NCI-H524 (cell line): ENCODE data around the gene HRC.

ENCODE experiments used
- DNase-seq, 2 experiments: peaks; one replicate each; lab custom pipeline; 2025; lab: John Stamatoyannopoulos, UW

HRC gene

DNA sequence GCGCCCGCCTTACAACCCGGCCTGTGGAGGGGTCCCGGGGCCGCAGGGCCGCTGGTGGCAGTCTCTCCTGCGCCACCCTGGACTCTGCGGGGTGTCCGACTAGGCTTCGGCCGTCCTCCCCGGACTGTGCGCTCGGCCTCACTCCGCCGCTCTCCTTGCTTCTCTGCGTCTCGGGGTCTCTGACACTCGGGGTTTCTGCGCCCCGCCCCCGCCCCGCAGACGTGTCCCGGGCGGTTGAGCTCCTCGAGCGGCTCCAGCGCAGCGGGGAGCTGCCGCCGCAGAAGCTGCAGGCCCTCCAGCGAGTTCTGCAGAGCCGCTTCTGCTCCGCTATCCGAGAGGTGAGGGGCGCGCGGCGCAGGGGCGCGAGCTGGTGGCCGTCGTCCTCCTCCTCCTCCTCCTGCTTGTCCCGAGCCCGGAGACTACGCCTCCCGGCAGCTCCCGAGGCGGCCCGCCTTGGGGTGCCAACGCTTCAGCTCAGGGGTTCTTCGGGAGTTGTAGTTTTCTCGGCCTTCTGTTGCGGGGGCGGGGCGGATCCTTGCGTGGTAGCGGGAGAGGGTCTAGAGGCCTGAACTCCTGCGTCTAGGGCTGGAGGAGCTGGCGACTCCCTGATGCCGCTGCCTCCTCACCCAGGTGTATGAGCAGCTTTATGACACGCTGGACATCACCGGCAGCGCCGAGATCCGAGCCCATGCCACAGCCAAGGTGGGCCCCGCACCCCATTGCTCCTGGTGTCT is 40.4 kb downstream of the HRC start:
- peak; percentile 30 to 80 for DNase-seq

DNA sequence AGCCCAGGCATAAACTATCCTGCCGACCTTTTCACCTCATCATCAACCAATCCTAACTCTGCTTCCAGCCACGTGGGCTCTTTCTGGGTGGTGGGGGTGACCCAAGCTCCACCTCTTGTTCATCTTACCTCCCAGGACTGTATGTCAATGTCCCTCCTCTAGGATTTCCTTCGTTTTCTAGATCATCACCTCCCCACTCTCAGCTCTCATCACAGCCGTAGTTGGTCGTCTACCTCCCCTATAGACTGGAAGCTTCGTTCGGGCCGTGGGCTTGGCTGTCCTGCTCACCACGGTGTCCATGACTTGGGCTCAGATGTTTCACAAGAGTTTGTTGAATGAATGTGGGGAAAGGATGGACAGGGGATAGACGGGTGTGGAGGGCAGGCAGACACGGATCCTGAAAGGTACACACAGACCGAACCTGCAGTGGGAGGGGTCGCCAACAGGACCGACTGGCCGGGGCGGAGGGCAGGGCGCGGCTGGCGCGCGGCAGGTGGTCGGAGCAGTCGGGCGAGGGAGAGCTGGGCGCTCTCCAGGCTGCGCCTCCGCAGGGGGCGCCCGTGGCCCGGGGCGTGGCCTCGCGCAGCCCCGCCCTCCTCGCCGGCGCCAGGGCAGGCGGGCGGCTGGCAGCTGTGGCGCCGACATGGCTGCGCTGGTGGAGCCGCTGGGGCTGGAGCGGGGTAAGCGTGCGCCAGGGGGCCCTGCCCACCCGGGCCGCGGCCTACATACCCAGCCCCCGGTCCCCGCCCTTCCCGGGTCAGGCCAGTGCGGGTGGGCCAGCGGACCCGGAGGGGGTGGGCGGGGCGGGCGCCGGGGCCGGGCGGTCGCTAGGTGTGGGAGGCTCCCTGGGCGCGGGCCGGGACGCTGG is 41.2 kb downstream of the HRC start, which contains the start of gene LIN7B:
Gene LIN7B, plus strand, starts transcription at position 609 of the 868 bp plus-strand sequence. Its CDS starts 35 bp downstream, at position 644.
- DNase-seq = peak; percentile 59 to 88

DNA sequence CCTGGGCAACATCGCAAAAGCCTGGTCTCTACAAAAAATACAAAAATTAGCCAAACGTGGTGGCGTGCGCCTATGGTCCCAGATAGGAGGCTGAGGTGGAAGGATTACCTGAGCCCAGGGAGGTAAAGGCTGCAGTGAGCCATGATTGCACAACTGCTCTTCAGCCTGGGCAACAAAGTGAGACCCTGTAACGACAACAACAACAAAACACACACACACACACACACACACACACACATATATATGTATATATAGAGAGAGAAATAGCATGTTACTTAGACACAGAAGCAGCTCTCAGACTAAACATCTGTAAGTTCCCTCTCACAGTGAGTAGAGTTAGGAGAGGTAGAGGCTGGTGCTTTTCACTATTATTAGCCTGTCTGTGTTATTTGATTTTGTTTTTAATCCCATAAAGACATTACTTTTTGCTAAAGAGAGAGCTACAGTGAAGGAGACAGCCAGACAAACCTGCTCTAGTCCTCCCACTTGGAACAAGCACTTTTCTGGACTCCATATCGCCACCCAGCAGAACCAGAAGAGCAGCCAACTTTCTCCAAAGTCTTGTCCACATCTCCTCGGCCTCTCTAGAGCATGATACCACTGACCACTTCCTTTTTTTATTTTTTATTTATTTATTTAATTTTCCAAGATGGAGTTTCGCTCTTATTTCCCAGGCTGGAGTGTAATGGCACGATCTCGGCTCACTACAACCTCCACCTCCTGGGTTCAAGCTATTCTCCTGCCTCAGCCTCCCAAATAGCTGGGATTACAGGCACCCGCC is 43.8 kb downstream of the HRC start:
- DNase-seq = no peak

DNA sequence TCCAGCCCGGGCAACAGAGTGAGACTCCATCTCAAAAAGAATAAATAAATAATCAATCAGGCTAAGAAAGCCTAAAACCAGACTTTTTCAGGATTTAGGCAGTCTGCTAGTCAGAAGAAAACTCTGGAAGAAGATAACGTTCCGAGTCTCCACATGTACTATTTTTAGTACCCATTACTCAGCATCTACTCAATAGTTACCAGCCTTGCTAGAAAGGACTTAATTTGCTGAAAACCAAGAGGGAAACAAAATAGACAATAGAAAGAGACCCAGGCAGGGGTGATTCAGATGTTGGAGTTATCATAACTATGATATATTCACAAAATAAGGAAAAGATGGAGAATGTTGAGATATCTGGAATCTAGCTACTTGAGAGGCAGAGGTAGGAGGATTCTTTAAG is 44.6 kb downstream of the HRC start:
- no peak for DNase-seq

DNA sequence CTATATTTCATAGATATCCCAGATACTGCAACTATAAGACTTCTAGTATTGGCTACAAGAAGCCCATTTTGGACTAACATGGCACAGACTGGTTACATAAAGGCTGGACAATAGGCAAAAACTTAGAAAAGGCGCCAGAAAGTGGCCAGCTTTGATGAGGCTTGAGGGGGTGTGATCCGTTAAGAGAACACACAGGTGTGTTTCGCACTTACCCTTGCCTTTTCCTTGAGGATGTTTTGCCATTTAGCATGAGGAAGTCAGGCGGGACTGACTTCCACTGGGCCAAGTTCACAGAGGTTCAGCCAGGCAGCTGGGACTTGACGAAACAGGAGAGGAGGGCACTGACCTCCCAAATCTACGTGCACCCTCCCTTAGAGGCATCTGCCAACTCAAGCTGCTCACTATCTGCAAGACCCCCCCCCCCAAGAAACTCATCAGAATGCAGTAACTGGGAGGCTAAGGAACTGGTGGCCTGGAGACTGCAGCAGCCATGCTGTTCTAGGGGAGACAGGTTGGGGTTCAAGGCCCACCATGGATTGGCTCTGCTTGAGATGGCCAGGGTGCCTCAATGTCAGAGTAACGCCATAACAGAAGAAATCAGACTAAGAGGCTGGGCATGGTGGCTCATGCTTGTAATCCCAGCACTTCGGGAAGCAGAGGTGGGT is 45.5 kb downstream of the HRC start:
- DNase-seq = no peak

DNA sequence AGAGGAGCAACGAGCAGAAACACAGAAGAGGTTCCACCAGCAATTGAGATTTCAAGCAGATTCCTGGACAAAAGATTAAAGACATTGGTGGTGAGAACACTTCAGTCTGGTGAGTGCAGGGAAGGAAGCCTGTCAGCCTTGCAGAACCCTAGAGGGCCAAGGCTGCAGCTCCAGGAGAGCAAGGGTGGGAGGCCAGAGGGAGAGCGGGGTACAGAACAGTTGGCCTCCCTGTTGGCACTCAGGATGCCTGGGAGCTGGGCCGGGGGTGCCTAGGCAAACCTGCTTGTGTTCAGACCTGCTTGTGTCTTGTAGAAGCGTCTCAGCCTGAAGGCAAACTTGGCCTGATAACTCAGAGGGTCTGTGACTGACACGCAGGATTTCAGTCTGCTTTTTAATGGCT is 46.1 kb downstream of the HRC start:
- no peak for DNase-seq

DNA sequence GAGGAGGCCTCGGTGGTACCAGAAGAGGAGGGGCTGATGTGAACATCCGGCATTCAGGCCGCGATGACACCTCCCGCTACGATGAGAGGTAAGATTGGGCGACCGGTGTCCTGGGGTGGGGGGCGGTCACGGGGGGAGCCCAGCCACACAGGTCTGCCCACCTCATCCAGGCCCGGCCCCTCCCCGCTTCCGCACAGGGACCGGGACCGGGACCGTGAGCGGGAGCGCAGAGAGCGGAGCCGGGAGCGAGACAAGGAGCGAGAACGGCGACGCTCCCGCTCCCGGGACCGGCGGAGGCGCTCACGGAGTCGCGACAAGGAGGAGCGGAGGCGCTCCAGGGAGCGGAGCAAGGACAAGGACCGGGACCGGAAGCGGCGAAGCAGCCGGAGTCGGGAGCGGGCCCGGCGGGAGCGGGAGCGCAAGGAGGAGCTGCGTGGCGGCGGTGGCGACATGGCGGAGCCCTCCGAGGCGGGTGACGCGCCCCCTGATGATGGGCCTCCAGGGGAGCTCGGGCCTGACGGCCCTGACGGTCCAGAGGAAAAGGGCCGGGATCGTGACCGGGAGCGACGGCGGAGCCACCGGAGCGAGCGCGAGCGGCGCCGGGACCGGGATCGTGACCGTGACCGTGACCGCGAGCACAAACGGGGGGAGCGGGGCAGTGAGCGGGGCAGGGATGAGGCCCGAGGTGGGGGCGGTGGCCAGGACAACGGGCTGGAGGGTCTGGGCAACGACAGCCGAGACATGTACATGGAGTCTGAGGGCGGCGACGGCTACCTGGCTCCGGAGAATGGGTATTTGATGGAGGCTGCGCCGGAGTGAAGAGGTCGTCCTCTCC is 47.4 kb downstream of the HRC start:
- no peak for DNase-seq

DNA sequence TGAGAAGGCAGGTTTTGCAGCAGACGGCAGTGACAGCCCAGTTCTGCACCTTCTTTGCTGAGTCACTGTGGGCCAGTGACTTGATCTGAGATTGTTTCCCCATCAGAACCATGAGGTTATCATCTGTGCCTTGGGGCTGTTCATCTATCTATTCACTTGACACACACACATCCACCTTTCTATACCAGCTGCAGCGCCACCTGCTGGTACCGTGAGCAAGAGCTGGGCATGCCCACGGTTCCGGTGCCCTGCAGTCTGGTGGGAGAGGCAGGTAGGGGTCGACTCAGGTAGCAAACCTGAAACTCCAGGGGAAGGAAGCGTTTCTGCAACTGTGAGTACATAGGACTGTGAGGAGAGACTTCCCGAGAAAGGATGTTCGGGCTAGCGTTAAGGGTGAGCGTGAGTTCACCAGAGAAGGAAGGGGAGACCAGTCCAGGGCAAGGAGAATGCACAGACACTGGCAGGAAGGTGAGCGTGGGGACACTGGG is 48.5 kb downstream of the HRC start:
- peak; percentile 21 to 64 for DNase-seq

DNA sequence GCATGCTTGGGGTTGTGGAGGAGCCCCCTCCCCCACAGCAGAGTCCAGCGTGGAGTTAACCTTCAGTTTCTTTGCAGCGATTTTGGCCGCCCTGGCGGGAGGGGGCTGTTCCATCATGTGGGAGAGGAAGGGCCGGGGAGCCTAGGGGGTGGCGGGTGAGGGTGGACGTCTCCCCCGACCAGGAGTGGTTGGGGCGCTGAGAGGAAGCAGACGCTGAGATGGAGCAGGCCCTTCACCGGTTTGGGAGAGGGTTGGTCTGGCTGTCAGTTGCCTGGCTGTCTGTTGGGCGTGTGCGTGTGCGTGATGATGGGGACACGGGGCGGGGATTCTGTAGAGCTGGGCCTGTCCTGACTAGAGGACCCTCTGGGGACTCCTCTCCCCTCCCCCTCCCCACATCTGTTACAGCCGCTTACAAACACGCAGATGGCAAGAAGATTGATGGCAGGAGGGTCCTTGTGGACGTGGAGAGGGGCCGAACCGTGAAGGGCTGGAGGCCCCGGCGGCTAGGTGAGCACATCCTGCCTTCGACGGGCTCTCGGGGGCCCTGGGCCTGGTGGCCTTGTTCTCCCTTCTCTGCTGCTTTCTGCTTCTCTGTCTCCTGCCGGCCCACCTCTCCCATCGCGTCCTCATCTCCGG is 50.8 kb downstream of the HRC start:
- peak; percentile 98 to 99 for DNase-seq

DNA sequence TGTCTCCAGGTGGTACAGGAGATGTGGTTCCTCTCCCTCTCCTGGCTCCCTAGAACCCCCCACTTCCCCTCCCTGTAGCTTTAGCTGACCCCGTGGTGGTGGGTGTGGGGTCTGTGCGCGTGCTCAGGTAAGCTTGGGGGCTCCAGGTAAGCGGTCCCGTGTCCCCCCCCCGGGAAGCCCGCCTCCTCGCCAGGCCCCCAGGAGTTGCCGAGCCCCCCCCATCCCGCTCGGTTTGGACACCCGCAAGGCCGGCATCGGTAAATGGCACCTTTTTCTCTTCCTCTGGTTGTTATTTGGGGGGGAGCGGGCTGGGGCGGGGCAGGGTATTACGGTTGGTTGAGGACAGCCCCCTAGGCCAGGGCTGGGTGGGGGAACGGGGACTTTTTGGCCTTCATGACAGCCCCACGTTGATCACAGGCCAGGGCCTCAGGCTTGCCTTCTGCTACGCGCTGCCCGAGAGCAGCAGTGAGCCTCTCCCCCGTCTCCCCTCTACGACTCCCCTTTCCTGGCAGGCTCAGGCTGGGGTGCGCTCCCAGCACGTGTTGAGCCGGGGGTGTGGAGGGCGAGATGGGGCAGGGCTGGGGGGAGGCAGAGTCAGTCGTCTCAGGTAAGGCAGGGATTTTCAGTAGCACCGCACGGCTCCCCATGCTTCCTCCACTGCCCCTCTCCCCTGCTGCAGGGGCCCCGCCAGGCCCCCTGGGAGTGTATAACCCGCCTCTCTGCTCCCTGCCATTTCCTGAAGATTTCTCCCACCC is 51.7 kb downstream of the HRC start:
- DNase-seq = peak in 1 of 2 experiments; percentile 59

DNA sequence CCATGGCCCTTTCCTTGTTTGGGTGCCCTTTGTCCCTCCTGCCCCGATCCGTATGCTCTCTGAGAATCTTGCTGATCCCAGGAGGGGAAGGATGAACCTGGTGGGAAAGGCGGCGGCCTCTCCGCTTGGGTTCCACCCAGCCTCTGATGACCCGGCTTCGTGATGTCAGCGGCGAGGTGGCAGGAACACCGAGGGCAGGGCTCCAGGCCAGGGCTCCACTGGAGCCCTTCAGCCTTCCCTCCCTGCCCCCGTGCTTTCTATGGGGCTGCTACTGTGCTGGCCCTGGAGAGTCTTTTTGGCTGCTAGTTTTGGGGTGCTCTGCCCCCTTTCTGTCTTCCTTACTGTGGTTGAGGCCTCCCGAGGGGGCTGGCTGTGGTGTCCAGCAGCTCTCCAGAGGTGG is 52.9 kb downstream of the HRC start:
- no peak for DNase-seq
